Loucy (cell line): Measurements from ENCODE around the gene SVEP1.

Experiments used
- H2AFZ ChIP-seq: fragments of 200-600 bp; sonication (generic); 2 replicates; pipeline ENCODE4 v1.6.0; 2016; ENCODE audit warnings: antibody characterized with exemption, mild to moderate bottlenecking, low read length, moderate library complexity
- H3F3A ChIP-seq: fragments of 200-600 bp; 2 replicates; pipeline ENCODE4 v1.6.0; 2016; ENCODE audit warnings: antibody characterized with exemption, low read depth, mild to moderate bottlenecking
- H3K27me3 ChIP-seq: fragments of 200-600 bp; sonication (generic); 2 replicates; pipeline ENCODE4 v1.6.1; 2014; ENCODE audit warnings: low read length, mild to moderate bottlenecking; ENCODE audit not compliant: insufficient read depth, poor library complexity, severe bottlenecking
- H3K36me3 ChIP-seq: fragments of 200-600 bp; sonication (generic); 2 replicates; pipeline ENCODE4 v1.6.1; 2016; ENCODE audit warnings: low read length; ENCODE audit not compliant: insufficient read depth
- H3K4me1 ChIP-seq: fragments of 200-600 bp; sonication (generic); 2 replicates; pipeline ENCODE4 v1.5.1; 2014; ENCODE audit warnings: low read length, mild to moderate bottlenecking; ENCODE audit not compliant: insufficient read depth, poor library complexity, severe bottlenecking
- H3K4me2 ChIP-seq: fragments of 200-600 bp; sonication (generic); 2 replicates; pipeline ENCODE4 v1.6.0; 2014; ENCODE audit warnings: antibody characterized with exemption, low read length, low read depth, mild to moderate bottlenecking; ENCODE audit not compliant: poor library complexity, severe bottlenecking
- H3K4me3 ChIP-seq: fragments of 200-600 bp; sonication (generic); 2 replicates; pipeline ENCODE4 v1.5.1; 2014; ENCODE audit warnings: low read length, mild to moderate bottlenecking, mixed read lengths; ENCODE audit not compliant: poor library complexity, severe bottlenecking
- H3K79me2 ChIP-seq: fragments of 200-600 bp; sonication (generic); 2 replicates; pipeline ENCODE4 v1.6.1; 2014; ENCODE audit warnings: low read length; ENCODE audit not compliant: insufficient read depth
- H3K9ac ChIP-seq: fragments of 200-600 bp; sonication (generic); 2 replicates; pipeline ENCODE4 v1.6.0; 2014; ENCODE audit warnings: mild to moderate bottlenecking, low read depth, low read length, moderate library complexity; ENCODE audit not compliant: poor library complexity, severe bottlenecking
- H3K9me2 ChIP-seq: fragments of 200-600 bp; sonication (generic); replicated peaks from 2 replicates; pipeline ENCODE4 v1.6.1; 2016; ENCODE audit warnings: low read depth, low read length, mixed read lengths
- H3K9me3 ChIP-seq: fragments of 200-600 bp; sonication (generic); 2 replicates; pipeline ENCODE4 v1.6.1; 2014; ENCODE audit warnings: mild to moderate bottlenecking, antibody characterized with exemption, low read length, low read depth; ENCODE audit not compliant: insufficient read depth
- H4K20me1 ChIP-seq: fragments of 200-600 bp; sonication (generic); 2 replicates; pipeline ENCODE4 v1.6.0; 2014; ENCODE audit warnings: antibody characterized with exemption, low read length, mild to moderate bottlenecking; ENCODE audit not compliant: insufficient read depth, poor library complexity, severe bottlenecking
- EZH2phosphoT487 ChIP-seq: fragments of 200-600 bp; IDR thresholded peaks from 2 replicates; pipeline ENCODE4 v1.6.1; 2018; ENCODE audit warnings: antibody characterized with exemption, mild to moderate bottlenecking, moderate library complexity, borderline replicate concordance
- TF ChIP-seq, protein P1 (sequence below): fragments of 200-600 bp; sonication (generic); conservative IDR thresholded peaks from 2 replicates; pipeline ENCODE4 v1.5.1; 2014; ENCODE audit warnings: mild to moderate bottlenecking, antibody characterized with exemption, low read length

Gene SVEP1

DNA sequence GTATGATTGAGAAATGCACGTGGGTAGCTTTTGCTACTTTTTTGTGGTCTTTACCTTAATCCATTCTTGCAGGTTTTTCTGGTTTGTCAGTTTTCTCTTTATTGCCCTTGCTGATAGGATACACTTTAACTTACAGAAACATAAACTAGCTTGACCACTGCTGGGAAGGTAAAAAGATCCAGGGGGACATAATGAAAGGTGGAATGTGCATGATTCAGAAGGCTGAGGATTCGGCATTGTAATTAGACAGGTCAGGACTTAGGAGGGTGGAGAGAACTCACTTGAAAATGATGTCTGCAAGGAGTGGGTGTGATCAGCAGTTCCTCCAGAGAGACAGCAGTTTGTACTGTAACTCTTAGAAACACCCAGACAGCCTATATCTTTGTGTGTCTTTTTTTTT lies 222.0 kb downstream of the SVEP1 start:
- Histone ChIP-seq H3K79me2 (no peaks in the 10 kb centered on the region), H3K4me1 (no peaks in the 10 kb centered on the region), H3K4me3 (no peak overlapping the region), H4K20me1 (no peaks in the 10 kb centered on the region), H3K36me3 (no peaks in the 10 kb centered on the region), H3K27me3 (no peaks in the 10 kb centered on the region), H3K9ac (no peak overlapping the region), H3K9me2 (no peaks in the 10 kb centered on the region), H3F3A (no peaks in the 10 kb centered on the region), H3K9me3 (no peaks in the 10 kb centered on the region), H3K4me2 (no peak overlapping the region), H2AFZ (no peak overlapping the region)
- TF ChIP-seq, protein P1, sequence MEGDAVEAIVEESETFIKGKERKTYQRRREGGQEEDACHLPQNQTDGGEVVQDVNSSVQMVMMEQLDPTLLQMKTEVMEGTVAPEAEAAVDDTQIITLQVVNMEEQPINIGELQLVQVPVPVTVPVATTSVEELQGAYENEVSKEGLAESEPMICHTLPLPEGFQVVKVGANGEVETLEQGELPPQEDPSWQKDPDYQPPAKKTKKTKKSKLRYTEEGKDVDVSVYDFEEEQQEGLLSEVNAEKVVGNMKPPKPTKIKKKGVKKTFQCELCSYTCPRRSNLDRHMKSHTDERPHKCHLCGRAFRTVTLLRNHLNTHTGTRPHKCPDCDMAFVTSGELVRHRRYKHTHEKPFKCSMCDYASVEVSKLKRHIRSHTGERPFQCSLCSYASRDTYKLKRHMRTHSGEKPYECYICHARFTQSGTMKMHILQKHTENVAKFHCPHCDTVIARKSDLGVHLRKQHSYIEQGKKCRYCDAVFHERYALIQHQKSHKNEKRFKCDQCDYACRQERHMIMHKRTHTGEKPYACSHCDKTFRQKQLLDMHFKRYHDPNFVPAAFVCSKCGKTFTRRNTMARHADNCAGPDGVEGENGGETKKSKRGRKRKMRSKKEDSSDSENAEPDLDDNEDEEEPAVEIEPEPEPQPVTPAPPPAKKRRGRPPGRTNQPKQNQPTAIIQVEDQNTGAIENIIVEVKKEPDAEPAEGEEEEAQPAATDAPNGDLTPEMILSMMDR, result no peak
- TF ChIP-seq EZH2phosphoT487, result no peak

DNA sequence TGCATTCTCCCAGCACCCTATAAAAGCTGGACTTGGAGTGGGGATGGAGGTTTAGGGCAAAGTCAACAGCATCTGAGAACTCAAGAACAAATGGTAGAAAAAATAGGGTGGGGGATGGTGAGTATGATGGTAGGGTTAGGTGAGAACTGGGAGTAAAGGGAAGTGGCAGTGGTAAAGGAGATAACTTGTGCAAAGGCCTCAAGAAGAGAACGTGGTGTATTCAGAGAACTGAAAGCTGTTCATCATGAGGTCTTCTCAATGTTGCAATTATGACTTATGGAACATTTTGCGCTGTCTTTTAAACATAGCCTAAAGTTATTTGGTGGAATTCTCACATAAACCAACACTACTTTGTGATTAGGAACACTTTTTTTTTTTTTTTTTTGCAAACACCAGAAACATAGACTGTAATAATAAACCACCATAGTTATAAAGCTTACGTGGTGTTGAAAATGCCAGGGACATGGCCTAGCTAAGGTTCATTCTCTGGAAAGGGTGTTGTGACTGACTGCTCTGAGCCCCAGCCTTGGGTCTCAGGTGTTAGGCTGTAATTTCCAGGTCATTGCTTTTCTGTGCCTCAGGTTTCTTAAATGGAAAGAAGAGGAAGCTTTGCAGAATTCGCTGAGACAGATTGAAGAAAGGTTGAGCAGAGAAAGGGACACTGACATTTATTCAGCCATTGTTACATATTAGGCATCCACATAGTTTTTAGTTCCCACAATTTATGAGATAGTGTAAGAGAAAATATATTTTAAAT lies 222.7 kb downstream of the SVEP1 start:
- Histone ChIP-seq H3K4me1 (no peaks in the 10 kb centered on the region), H3K9me3 (no peaks in the 10 kb centered on the region), H4K20me1 (no peaks in the 10 kb centered on the region), H3K4me3 (no peak overlapping the region), H3K27me3 (no peaks in the 10 kb centered on the region), H3K9ac (no peak overlapping the region), H3K4me2 (no peak overlapping the region), H3K9me2 (no peaks in the 10 kb centered on the region), H3F3A (no peaks in the 10 kb centered on the region), H3K79me2 (no peaks in the 10 kb centered on the region), H2AFZ (no peak overlapping the region), H3K36me3 (no peaks in the 10 kb centered on the region)
- TF ChIP-seq, protein P1, result no peak
- TF ChIP-seq EZH2phosphoT487, result no peak

DNA sequence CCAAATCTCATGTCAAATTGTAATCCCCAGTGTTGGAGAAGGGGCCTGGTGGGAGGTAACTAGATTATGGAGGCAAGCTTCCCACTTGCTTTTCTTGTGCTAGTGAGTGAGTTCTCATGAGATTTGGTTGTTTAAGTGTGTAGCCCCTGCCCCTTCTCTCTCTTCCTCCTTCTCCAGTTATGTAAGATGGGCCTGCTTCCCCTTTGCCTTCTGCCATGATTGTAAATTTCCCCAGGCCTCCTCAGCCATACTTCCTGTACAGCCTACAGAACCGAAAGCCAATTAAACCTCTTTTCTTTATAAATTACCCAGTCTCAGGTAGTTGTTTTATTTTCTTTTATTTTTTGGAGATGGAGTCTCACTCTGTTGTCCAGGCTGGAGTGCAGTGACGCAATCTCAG lies 223.6 kb downstream of the SVEP1 start:
- no peaks in the 10 kb centered on the region for H3K9me3 ChIP-seq
- H2AFZ ChIP-seq, result no peak overlapping the region
- H3K9me2 ChIP-seq, result no peaks in the 10 kb centered on the region
- H3K4me1 ChIP-seq, result no peaks in the 10 kb centered on the region
- no peaks in the 10 kb centered on the region for H4K20me1 ChIP-seq
- no peaks in the 10 kb centered on the region for H3K27me3 ChIP-seq
- H3K4me2 ChIP-seq, result no peak overlapping the region
- H3K79me2 ChIP-seq, result no peaks in the 10 kb centered on the region
- no peak overlapping the region for H3K9ac ChIP-seq
- H3K36me3 ChIP-seq, result no peaks in the 10 kb centered on the region
- H3K4me3 ChIP-seq, result no peak overlapping the region
- TF ChIP-seq EZH2phosphoT487, result no peak
- TF ChIP-seq, protein P1, result no peak
- no peaks in the 10 kb centered on the region for H3F3A ChIP-seq
